GM11168 (cell line): Measurements from ENCODE around the gene UVRAG.
"Not testable (repeated sequence)": the region's sequence is repeated elsewhere in the genome, so short reads cannot be mapped to it uniquely, and the experiment has no call there.

Experiments
- in situ Hi-C: fragments of 300-500 bp; cut with MboI; formaldehyde crosslinking; loops from one replicate; pipeline ENCODE4 v1.12.0; 2022; ENCODE audit warnings: low sequenced_read_pairs; ENCODE audit not compliant: unreplicated experiment

The UVRAG gene

DNA sequence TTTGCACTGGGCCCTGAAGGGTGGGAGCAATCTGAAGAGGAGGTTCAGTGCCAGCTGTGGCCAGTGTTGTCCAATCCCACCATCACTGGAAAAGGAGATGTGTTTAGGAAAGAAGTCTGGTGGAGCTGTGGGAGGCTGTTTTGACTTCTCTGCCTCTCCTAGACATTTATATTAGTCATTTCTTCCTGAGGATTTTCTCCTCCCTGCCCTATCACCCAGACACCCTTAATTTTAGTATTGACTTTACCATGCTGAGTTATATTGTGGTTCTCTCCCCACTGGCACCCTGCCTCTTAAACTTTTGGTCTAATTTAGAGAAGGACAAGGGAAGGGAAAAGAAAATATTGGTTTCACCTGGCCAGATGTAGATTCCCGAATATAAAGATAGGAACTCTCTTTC lies 232.2 kb downstream of the UVRAG start:
- in situ Hi-C loops, result no loop called here

DNA sequence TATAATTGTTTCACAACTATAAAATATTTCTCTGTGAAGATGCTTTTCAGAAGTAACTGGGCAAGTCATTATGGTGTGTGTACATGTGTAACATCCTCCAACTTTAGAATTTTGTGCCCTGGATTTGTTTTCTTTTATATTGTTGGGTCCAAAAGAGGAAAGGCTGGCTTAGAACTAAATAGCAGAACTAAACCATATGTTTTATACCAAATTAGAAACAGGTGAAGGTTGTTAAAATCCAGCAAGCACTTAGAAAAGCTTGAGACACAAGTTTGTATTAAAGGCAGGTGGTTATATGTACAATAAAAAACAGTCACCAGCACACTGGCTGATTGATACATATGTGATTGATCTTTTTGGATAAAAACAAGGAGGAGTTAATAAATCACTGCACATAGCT lies 232.8 kb downstream of the UVRAG start:
- in situ Hi-C loops, result no loop called here

DNA sequence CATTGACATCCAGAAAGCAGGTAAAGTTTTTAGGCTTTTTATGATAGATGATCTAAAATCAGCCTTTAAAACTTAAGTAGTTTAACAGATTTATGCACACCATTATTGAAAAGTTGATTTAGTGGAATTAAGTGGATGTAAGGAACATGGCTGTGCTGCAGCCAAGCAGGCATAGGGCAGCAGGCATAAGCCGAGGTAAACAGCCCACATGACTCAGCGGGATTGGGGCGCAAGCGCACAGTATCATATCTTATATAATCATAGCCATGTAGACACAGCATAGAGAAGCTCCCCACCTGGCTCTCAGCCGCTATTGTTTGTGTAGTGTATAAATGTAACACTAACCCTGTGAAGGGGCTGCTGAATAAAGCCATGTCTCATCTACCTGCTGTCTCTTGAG lies 233.8 kb downstream of the UVRAG start:
- in situ Hi-C loops, result no loop called here

DNA sequence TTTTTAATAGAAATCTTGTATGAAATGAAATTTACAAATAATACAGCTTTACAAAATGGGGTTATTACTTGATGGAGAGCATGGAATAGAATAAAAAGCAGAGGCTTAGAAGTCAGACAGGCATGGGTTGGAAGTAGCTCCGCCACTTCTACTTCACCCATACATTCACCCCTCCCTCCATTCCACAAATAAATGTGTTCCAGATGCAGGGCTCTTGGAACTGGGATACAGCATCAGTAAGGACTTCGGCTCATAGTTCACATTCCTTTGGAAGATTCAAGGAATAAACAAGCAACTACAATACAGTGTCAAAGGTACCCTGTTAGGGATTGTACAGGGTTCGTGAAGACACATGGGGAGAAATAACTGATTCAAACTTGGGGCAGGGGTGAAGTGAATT lies 234.5 kb downstream of the UVRAG start:
- in situ Hi-C loops, result no loop called here

DNA sequence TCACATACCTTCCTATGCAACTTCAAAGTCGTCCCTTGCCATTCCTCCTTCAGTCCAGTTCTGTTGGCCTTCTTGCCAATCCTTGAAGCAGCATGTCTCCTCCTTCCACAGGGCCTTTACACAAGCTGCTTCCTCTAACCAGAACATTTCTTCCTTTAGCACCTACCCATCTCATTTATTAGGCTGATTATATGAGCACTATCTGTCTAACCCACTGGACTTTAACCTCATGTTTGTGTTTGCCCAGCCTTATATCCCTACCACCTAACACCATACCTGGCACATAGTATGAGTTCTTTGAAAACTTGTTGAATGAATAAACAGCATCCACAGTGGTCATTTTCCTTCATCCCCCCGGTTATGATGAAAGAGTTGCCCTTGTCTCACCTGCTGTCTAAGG lies 236.9 kb downstream of the UVRAG start:
- in situ Hi-C loops, result no loop called here

DNA sequence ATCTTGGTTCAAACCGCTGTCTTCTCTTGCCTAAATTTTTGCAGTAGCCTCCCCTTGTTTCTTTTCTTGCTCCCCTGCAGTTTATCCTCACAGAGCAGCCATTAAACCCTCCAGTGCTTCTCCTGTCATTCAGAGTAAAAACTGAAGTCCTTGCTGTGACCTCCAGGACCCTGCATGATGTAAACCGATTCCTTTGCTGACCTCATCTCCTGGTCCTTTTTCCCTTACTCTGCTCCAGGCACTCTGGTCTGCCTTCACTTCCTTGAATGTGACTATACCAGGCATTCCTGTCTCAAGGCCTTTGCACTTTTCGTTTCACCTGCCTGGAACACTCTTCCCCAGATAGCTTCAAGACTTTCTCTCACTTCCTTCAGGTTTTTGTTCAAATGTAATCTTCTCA lies 239.3 kb downstream of the UVRAG start:
- in situ Hi-C loops, result no loop called here

DNA sequence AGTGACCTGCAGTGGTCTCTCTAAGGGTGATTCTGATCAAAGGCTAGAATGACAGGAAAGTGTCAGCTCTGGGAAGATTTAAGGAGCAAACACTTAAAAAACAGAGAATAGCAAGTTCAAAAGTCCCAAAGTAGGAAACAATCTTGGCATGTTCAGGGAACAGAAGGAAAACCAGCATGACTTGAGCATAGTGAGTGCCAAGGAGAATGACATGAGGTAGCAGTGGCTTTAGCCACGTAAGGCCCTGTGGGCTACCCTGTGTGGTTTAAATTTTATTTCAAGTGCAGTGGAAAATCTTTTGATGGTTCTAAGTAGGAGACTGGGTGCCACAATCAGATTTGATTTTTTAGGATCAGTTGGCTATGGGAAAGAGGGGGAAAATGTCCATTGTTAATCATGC lies 241.9 kb downstream of the UVRAG start:
- in situ Hi-C loops, result no loop called here

DNA sequence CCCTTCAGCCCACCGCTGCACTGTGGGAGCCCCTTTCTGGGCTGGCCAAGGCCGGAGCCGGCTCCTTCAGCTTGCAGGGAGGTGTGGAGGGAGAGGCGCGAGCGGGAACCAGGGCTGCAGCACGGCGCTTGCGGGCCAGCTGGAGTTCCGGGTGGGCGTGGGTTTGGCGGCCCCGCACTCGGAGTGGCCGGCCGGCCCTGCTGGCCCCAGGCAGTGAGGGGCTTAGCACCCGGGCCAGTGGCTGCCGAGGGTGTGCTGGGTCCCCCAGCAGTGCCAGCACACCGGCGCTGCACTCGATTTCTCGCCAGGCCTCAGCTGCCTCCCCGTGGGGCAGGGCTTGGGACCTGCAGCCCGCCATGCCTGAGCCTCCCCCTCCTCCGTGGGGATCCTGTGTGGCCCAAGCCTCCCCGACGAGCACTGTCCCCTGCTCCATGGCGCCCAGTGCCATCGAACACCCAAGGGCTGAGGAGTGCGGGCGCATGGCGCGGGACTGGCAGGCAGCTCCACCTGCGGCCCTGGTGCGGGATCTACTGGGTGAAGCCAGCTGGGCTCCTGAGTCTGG lies 245.5 kb downstream of the UVRAG start:
- in situ Hi-C loops, result not testable (repeated sequence)

DNA sequence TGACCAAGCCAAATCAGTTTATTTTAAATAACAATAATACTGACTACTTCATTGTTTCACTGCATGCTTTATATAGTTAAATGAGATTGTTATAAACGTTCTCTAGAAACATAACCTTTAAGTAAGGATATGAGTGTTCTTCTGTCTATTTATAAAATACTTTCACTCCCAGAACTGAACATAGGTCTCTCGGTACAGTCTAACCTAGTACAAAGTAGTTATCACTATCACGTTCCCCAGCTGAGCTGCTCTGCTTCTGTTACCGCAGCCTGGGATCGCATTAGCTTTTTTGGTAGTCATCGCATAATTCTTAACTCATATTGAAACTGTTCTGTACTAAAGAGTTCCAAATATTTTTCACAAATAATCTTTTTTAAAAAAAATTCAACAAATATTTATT lies 247.7 kb downstream of the UVRAG start:
- in situ Hi-C loops, result no loop called here

DNA sequence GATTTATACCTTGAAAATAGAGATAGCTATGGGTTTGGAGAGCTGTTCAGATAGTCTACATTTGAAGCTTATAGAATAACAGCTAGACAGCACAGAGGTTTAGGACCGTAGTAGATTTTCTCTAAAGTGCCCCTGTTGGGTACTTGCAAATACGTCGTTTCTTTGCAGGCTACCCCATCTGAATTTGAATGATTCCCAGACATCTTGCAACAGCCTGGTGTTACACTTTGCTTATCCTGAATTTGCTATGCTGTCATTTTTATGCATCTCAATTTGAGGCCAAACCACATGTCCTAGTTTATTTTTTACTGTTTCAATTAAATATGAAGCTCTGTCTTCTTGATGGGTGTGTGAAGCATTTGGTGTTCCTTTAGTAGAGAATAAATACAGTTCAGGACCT lies 249.2 kb downstream of the UVRAG start:
- in situ Hi-C loops, result no loop called here

DNA sequence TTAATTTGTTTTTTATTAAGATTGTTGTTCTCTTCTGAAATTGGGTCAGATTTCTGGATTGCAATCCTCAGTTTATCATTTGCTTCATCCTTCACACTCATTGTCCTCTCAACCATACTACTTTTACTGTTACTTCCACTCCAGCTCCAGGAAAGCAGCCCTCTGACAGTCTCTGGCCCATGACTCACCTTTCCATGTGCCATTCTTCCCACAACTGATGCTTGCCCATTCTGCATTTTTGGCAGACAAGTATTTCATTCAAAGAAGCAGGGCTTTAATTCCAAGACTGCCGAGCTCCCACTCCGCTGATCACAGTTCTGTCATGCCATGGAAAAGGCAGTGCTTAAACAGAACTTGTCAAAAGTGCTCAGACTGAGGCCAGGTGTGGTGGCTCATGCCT lies 252.1 kb downstream of the UVRAG start:
- in situ Hi-C loops, result no loop called here

DNA sequence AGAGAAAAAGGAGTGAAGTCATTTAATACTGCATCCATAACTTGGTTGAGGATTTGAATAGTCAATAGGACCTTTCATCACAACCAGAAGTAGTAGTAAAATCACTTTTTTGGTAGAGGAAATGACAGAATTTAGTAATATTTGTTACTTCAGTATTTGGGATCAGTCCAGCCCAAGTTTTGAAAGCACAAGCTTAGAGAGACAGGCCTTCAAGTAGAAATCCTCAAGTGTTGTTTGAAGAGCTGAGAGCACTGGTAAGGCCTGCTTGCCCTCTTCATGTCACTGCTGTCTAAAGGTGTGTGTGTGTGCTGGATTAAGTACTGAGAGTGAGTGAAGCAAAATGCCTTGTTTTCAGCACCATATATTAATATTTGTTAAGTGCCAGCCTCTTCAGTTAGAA lies 254.0 kb downstream of the UVRAG start:
- in situ Hi-C loops, result no loop called here

DNA sequence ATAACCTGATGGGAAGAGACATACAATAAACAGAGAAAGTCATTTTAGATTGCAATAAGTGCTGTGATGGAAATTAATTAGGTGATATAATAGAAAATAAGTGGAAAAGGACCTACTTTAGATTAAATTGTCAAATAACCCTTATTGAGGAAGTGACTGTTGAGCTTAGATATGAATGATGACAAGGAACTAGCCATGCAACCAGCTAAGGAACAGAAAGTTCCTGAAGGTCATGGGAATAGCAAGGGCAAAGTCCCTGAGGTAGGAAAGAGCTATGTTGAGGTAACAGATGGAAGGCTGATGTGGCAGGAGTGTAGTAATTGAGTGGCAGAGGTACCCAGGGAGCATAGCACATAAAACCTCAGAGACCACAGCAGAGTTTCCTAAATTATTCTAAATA lies 256.1 kb downstream of the UVRAG start:
- in situ Hi-C loops, result no loop called here

DNA sequence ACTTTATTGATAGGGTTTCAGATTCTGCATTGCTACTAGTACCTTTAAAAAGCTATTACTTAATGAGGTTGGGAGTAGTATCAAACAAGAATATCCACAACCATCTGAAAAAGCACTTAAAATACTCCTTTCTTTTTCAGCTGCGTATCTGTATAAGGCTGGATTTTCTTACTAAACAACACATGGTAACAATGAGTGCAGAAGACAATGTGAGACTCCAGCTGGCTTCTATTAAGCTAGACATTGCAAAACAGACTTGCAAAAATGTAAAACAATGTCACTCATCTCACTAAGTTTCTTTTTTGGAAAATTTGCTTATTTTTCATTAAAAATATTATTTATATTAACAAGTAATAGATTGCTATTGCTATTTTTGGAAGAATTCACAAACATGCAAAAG lies 258.7 kb downstream of the UVRAG start:
- in situ Hi-C loops, result no loop called here

DNA sequence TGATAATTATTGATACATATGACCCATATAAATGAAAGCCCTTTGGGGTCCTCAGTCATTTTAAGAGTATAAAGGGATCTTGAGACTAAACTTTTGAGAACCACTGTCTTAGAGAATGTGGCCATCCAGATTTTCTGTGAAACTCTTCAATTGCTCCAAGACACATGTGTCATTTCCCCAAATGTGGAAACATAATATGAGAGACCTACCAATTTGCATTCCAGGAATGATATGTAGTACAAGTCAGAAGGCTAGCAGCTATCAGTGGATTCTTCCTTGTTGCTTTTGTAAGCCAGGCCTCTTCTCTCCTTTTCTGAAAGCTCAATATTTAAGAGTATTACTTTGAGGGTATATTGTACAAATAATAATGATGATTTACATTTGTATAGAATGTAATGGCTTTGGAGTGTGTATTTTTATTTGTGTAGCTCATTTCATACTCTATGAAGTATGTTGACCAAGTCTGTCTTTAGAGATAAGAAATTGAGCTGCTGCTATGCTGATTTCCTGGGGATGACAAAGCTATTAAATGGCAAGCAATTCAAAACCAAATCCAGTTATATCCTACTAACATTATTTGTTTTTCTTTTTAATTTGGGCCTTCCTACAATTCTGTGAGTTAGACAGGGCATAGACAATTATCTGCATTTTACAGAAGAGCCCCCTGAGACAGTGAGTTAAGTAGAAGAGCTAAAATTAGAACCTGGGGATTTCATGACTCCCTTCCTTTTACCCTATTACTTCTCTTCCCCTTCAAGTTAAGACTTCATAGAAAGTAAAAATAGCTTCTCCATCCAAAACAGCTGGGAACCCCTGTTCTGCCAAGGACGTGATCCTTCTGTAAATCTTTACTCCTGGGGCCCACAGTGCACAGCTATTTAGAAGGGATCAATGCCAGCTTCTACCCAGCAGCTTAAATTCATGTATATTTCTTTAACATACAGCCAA lies 259.4 kb downstream of the UVRAG start:
- in situ Hi-C loops, result no loop called here

DNA sequence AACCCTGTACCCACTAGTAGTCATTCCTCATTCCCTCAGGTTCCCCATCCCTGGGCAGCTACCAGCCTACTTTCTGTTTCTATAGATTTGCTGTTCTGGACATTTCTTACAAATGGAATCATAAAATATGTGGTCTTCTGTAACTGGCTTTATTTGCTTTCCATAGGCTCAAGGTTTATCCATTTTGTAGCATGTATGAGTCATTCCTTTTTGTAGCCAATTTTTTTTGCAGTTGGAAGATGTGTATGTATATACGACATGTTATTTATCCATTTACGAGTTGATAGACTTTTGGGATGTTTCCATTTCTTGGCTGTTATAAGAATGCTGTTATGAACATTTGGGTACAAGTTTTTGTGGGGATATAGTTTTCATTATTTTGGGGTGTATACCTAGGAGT lies 260.7 kb downstream of the UVRAG start:
- in situ Hi-C loops, result no loop called here

DNA sequence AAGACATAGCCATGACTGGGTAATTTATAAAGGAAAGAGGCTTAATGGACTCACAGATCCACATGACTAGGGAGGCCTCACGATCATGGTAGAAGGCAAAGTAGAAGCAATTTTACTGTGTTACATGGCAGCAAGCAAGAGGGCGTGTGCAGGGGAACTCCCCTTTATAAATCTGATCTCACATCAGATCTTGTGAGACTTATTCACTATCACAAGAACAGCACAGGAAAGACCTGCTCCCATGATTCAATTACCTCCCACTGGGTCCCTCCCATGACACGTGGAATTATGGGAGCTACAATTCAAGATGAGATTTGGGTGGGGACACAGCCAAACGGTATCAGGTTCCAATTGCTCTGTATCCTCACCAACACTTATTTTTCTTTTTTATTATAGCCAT lies 261.2 kb downstream of the UVRAG start:
- in situ Hi-C loops, result not testable (repeated sequence)

DNA sequence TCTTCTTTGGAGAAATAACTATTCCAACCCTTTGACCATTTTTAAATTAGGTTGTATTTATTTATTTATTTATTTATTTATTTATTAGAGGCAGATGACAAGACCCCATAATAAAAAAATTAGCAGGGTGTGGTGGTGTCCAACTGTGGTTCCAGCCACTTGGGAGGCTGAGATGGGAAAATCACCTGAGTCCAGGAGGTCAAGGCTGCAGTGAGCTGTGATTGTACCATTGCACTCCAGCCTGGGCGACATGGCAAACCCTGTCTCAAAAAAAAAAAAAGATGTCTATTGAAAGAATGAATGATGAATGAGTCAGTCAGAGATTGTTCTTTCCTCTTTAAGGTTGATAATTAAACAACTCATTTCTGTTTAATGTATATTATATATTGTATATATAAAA lies 261.7 kb downstream of the UVRAG start:
- in situ Hi-C loops, result no loop called here

DNA sequence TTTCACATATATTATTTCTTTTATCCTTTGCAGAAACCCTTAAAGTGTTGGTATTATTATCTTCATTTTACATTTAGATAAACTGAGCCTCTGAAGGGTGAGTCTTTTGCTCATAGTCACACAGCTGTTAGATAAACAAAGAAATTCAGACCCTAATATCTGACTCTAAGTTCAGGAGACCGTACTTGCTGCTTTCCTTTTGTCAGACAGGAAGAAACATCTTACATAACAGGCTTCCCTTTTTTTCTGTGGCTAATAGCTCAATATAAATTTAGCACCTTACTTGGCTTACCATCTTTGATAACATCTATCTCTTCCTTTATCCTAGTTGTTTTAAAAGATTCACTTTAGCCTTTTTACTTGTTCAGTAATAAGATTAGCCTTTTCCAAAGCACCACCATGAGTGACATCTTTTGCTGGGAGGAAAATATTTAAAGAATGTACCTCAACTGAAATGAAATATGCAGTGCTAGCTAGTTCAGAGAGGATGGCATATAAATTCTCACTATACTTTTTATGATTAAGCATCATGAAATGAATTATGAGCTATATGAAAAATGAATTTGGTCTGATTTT lies 262.7 kb downstream of the UVRAG start:
- in situ Hi-C loops, result no loop called here

DNA sequence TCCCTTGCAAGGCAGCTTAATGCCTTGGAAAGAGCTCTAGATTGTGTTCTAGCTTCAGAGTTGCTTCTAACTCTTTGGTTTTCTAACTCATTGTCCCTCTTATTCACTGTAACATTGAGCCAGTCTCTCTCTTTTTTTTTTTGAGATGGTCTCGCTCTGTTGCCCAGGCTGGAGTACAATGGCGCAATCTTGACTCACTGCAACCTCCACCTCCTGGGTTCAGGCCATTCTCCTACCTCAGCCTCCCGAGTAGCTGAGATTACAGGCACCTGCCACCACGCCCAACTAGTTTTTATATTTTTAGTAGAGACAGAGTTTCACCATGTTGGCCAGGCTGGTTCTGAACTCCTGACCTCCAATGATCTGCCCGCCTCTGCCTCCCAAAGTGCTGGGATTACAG lies 266.1 kb downstream of the UVRAG start:
- in situ Hi-C loops, result not testable (repeated sequence)

DNA sequence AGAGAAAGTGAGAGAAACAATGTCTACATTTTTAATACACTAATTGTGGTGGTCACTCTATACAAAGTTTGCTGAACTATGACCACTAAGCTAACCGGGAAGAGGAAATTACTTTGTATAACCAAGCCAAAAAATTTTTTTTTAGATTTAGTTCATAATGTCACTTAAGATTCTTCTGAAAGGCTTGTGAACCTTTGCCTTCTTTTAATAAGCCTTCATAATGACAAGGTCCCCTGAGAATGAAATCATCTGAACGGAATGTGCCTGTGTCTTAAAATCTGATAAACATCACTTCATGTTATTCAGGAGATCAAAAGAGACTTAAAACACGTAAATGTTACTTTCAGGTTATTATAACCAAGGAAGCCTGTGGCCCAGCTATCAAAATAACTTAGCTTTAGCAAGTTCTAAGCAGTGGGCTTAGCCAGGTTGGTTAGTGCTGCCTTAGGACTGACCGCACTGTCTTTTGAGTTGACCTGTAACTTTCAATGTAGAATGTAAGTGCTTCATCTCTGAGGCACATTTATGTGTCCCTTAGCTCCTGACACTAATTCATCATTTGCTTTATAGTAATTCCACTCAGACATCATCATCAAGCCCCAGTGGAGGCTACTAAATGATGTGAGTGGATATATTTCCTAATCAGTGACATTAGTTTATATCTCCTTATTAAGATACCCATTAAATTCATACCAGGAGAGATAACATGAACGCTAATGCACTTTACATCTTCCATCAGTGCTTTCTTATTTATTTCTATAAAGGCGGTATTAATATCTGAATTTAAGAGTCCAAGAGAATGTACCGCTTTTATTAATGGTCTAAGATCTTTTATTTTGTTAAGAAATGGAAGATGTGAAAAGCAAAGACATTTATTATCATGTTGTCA lies 268.8 kb downstream of the UVRAG start:
- in situ Hi-C loops, result no loop called here
